PFSK-1 (cell line): ENCODE data around the gene MAGEA6.

Experiments used
- FOXP2 ChIP-seq: optimal IDR thresholded peaks from 2 replicates; pipeline ENCODE3; 2011; ENCODE audit warnings: borderline replicate concordance, control low read depth, inconsistent platforms; ENCODE audit not compliant: insufficient read depth; ENCODE audit errors: extremely low read length, extremely low read depth
- POLR2AphosphoS5 ChIP-seq: IDR thresholded peaks from 2 replicates; pipeline ENCODE4 v1.6.1; 2012; ENCODE audit warnings: low read depth, mild to moderate bottlenecking, control low read depth, low read length, moderate library complexity
- SIN3A ChIP-seq: IDR thresholded peaks from 2 replicates; pipeline ENCODE4 v1.6.1; 2012; ENCODE audit warnings: mild to moderate bottlenecking, low read length, moderate library complexity, borderline replicate concordance; ENCODE audit not compliant: insufficient read depth
- TAF1 ChIP-seq: IDR thresholded peaks from 2 replicates; pipeline ENCODE4 v1.6.1; 2012; ENCODE audit warnings: low read length, control low read depth, borderline replicate concordance; ENCODE audit not compliant: insufficient read depth
- TF ChIP-seq, protein P1 (sequence below), 2 experiments: IDR thresholded peaks; 2 replicates each; pipeline versions ENCODE4 v1.6.1 to v1.8.0; 2011 to 2012; ENCODE audit warnings: low read depth in 2 of 2, low read length in 2 of 2, control low read depth in 1 of 2, inconsistent platforms in 1 of 2, mild to moderate bottlenecking in 1 of 2, moderate library complexity in 1 of 2; ENCODE audit not compliant: insufficient read depth in 1 of 2

MAGEA6 gene

DNA sequence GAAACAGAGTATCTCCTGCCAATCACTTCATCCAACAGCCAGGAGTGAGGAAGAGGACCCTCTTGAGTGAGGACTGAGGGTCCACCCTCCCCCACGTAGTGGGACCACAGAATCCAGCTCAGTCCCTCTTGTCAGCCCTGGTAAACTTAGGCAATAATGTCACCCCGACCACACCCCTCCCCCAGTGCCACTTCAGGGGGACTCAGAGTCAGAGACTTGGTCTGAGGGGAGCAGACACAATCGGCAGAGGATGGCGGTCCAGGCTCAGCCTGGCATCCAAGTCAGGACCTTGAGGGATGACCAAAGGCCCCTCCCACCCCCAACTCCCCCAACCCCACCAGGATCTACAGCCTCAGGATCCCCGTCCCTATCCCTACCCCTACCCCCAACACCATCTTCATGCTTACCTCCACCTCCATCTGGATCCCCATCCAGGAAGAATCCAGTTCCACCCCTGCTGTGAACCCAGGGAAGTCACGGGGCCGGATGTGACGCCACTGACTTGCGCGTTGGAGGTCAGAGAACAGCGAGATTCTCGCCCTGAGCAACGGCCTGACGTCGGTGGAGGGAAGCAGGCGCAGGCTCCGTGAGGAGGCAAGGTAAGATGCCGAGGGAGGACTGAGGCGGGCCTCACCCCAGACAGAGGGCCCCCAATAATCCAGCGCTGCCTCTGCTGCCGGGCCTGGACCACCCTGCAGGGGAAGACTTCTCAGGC is 36.1 kb downstream of the MAGEA6 start, which contains the start of the genes CSAG1 and MAGEA12:
CSAG1 (minus strand) TSS at position 461 of the 715 bp plus-strand sequence. CDS start 1,261 bp downstream, outside the sequence.
MAGEA12 (plus strand) TSS at position 497 of the 715 bp plus-strand sequence. CDS start 2,405 bp downstream, outside the sequence.
- TF ChIP-seq SIN3A (no peak), TAF1 (no peak)

DNA sequence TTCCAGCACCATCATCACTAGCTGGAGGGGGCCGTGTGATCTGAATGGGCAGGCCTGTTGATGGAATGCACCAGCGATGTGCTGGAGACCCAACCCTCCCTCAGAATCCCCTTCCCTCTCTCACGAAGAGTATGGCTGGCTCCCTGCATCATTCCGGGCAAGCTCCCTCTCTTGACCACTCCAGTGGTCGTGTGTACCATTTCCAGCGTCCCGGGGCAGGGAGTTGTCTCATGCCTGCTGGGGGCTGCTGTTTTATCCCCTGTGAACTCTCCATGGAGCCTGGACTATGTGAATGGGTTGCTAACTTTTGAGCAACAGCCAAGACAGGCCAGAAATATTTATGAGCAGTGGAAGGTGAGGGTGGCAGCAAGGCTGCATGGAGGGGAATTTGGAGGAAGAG is 44.1 kb downstream of the MAGEA6 start:
- TF ChIP-seq, protein P1, sequence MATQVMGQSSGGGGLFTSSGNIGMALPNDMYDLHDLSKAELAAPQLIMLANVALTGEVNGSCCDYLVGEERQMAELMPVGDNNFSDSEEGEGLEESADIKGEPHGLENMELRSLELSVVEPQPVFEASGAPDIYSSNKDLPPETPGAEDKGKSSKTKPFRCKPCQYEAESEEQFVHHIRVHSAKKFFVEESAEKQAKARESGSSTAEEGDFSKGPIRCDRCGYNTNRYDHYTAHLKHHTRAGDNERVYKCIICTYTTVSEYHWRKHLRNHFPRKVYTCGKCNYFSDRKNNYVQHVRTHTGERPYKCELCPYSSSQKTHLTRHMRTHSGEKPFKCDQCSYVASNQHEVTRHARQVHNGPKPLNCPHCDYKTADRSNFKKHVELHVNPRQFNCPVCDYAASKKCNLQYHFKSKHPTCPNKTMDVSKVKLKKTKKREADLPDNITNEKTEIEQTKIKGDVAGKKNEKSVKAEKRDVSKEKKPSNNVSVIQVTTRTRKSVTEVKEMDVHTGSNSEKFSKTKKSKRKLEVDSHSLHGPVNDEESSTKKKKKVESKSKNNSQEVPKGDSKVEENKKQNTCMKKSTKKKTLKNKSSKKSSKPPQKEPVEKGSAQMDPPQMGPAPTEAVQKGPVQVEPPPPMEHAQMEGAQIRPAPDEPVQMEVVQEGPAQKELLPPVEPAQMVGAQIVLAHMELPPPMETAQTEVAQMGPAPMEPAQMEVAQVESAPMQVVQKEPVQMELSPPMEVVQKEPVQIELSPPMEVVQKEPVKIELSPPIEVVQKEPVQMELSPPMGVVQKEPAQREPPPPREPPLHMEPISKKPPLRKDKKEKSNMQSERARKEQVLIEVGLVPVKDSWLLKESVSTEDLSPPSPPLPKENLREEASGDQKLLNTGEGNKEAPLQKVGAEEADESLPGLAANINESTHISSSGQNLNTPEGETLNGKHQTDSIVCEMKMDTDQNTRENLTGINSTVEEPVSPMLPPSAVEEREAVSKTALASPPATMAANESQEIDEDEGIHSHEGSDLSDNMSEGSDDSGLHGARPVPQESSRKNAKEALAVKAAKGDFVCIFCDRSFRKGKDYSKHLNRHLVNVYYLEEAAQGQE (IDR thresholded peaks at IDR 0.05; ENCODE audit: insufficient read depth in 1 of 2, low read depth in 2 of 2, low read length in 2 of 2) = no peak
- TF ChIP-seq FOXP2 = no peak
- TF ChIP-seq POLR2AphosphoS5 = no peak
- no peak for TF ChIP-seq SIN3A
- no peak for TF ChIP-seq TAF1
